Stomach (tissue), 4 donors: ENCODE data around the gene AATF.

Experiments used
- CTCF ChIP-seq, 7 experiments: fragments of 450-650 bp in 4 of 7; fragments of 200-600 bp in 3 of 7; sonication (generic) in 3 of 7; IDR thresholded peaks; one replicate each; pipeline ENCODE4 v1.5.1; 2016 to 2019; ENCODE audit warnings: antibody characterized with exemption in 7 of 7, control low read depth in 2 of 7, mild to moderate bottlenecking in 1 of 7
- EP300 ChIP-seq: sonication (generic); formaldehyde crosslinking; IDR thresholded peaks from one replicate; pipeline ENCODE4 v1.6.1; 2017; ENCODE audit warnings: antibody characterized with exemption

- peak in 5 of 7 experiments; percentile 64 to 85 (median 73) for TF ChIP-seq CTCF (IDR thresholded peaks at IDR 0.05)
- TF ChIP-seq EP300, result no peak
Measured at GRCh38 chr17:37047631-37048104, 98.9 kb downstream of the AATF start.
